Tibial nerve (tissue), 4 donors: Measurements from ENCODE around the gene ADRM1.

ENCODE experiments used
- CTCF ChIP-seq, 5 experiments: fragments of 200-600 bp in 3 of 5; fragments of 450-650 bp in 2 of 5; sonication (generic) in 3 of 5; IDR thresholded peaks; one replicate each; pipeline ENCODE4 v1.5.1; 2016 to 2019; ENCODE audit warnings: antibody characterized with exemption in 5 of 5, mild to moderate bottlenecking in 3 of 5, moderate library complexity in 2 of 5
- EP300 ChIP-seq, 2 donors: sonication (generic); formaldehyde crosslinking; IDR thresholded peaks; one replicate each; pipeline ENCODE4 v1.6.1; 2017; ENCODE audit warnings: antibody characterized with exemption in 2 of 2, mild to moderate bottlenecking in 1 of 2

DNA sequence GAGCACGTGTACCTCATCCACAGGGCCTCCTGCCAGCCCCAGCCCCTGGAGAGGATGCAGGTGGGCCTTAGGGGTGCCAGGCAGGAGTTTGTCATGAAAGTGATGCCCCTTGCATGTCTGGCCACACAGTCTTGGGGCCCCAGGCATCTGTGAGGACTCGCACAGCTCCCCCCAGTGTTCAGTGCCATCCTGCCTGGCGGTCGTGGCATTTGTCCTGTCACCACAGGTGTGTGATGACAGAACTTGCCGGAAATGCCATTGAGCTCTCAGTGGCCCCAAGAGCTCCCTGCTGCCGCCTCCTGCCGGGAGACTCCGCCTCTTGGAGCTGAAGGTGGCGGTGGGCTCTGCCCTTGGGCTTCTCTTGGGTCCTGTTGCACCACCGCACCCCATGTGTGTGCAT, 30.6 kb upstream of the ADRM1 start:
- TF ChIP-seq CTCF (IDR thresholded peaks at IDR 0.05) (no peak), EP300 (IDR thresholded peaks at IDR 0.05) (no peak)
